ENCODE measurements around the gene INPP4A.

Gene INPP4A

DNA sequence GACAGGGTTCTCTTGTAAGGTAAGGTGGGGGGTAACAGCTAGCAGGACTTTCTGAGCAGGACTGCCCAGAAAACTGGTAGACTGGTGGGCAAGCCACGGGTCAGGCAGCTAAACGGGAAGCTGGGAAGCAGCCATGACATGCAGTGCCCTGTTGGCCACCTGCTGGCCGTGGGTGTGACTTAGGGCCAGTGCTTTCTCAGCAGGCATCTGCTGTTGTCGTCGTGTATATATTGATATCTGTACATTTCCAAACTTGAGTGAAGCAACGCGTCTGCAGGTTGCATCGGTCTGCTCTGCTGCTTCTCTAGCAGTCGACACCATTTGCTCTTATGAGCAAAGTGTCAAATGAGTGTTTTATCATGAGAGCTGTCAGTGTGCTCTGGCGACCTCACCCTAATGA lies 132.7 kb downstream of the INPP4A start:
- 0 out of 3 replicates have a peak, but pooled peaks have one; percentile 37 for ATAC-seq
- TF ChIP-seq CSDC2 (CRISPR knock-in tag; IDR thresholded peaks at IDR 0.05) (no peak), SNAI2 (CRISPR knock-in tag; IDR thresholded peaks at IDR 0.05) (no peak)

DNA sequence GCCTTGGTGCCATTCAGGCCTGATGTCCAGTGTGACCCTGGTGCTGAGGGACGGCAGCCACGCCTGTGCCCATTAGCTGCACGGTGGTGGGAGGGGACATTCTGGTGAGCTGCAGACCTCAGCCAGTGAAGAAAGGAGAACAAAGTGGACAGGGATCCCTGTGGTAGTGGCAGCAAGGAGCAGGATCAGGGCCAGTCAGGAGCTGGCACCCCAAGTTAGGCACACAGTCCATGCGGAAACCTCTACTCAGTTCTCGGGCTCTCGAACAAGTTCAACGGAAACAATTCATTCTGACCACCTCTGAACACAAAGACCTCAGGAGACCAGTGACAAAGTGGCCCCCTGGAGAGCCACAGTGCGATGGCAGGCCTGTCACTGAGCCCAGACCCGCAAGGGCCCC lies 133.6 kb downstream of the INPP4A start:
- TF ChIP-seq CSDC2 (CRISPR knock-in tag; IDR thresholded peaks at IDR 0.05) (no peak), SNAI2 (CRISPR knock-in tag; IDR thresholded peaks at IDR 0.05) (no peak), PPARA (CRISPR knock-in tag; IDR thresholded peaks at IDR 0.05; ENCODE audit: borderline replicate concordance) (no peak), ZNF8 (CRISPR knock-in tag; IDR thresholded peaks at IDR 0.05) (no peak), TOX (CRISPR knock-in tag; IDR thresholded peaks at IDR 0.05; ENCODE audit: borderline replicate concordance) (no peak), ARNTL (CRISPR knock-in tag; IDR thresholded peaks at IDR 0.05; ENCODE audit: borderline replicate concordance, low read depth) (no peak), ZNF565 (CRISPR knock-in tag; conservative IDR thresholded peaks at IDR 0.05; ENCODE audit: low read depth) (no peak), ISL1 (CRISPR knock-in tag; IDR thresholded peaks at IDR 0.05) (no peak), TCF4 (CRISPR knock-in tag; IDR thresholded peaks at IDR 0.05; ENCODE audit: borderline replicate concordance) (no peak)
- TF ChIP-seq, protein P1, sequence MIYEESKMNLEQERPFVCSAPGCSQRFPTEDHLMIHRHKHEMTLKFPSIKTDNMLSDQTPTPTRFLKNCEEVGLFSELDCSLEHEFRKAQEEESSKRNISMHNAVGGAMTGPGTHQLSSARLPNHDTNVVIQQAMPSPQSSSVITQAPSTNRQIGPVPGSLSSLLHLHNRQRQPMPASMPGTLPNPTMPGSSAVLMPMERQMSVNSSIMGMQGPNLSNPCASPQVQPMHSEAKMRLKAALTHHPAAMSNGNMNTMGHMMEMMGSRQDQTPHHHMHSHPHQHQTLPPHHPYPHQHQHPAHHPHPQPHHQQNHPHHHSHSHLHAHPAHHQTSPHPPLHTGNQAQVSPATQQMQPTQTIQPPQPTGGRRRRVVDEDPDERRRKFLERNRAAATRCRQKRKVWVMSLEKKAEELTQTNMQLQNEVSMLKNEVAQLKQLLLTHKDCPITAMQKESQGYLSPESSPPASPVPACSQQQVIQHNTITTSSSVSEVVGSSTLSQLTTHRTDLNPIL (CRISPR knock-in tag; IDR thresholded peaks at IDR 0.05; ENCODE audit: low read depth): no peak
- no peak for ATAC-seq

DNA sequence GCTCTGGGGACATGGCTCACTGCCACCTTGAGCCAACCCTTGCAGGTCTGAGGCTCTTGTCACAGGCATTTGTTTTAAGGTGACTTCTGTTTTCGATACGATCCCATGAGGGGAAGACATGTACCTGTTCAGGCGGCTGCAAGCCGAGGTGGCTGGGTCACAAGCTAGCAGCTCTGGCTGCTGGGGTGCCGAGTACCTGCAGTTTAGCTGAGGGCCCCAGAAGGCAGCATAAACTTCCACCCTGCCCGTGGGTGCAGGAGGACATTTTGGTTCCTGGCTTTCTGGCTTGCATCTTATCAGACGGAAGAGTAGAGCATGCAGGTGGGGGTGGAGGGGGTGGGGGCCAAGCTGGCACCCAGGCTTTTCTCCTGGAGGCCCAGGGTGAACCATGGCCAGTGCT lies 135.3 kb downstream of the INPP4A start:
- TF ChIP-seq TOX (CRISPR knock-in tag; IDR thresholded peaks at IDR 0.05; ENCODE audit: borderline replicate concordance) (no peak), RARB (CRISPR knock-in tag; IDR thresholded peaks at IDR 0.05) (no peak), ZNF8 (CRISPR knock-in tag; IDR thresholded peaks at IDR 0.05) (no peak), ARNTL (CRISPR knock-in tag; IDR thresholded peaks at IDR 0.05; ENCODE audit: borderline replicate concordance, low read depth) (no peak), ISL1 (CRISPR knock-in tag; IDR thresholded peaks at IDR 0.05) (no peak), BACH2 (CRISPR knock-in tag; IDR thresholded peaks at IDR 0.05; ENCODE audit: borderline replicate concordance) (no peak), CSDC2 (CRISPR knock-in tag; IDR thresholded peaks at IDR 0.05) (no peak), ZNF565 (CRISPR knock-in tag; conservative IDR thresholded peaks at IDR 0.05; ENCODE audit: low read depth) (no peak)
- TF ChIP-seq, protein P2, sequence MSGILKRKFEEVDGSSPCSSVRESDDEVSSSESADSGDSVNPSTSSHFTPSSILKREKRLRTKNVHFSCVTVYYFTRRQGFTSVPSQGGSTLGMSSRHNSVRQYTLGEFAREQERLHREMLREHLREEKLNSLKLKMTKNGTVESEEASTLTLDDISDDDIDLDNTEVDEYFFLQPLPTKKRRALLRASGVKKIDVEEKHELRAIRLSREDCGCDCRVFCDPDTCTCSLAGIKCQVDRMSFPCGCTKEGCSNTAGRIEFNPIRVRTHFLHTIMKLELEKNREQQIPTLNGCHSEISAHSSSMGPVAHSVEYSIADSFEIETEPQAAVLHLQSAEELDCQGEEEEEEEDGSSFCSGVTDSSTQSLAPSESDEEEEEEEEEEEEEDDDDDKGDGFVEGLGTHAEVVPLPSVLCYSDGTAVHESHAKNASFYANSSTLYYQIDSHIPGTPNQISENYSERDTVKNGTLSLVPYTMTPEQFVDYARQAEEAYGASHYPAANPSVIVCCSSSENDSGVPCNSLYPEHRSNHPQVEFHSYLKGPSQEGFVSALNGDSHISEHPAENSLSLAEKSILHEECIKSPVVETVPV (CRISPR knock-in tag; IDR thresholded peaks at IDR 0.05): no peak
- TF ChIP-seq, protein P1 (CRISPR knock-in tag; IDR thresholded peaks at IDR 0.05; ENCODE audit: low read depth): no peak
- no peak for ATAC-seq

DNA sequence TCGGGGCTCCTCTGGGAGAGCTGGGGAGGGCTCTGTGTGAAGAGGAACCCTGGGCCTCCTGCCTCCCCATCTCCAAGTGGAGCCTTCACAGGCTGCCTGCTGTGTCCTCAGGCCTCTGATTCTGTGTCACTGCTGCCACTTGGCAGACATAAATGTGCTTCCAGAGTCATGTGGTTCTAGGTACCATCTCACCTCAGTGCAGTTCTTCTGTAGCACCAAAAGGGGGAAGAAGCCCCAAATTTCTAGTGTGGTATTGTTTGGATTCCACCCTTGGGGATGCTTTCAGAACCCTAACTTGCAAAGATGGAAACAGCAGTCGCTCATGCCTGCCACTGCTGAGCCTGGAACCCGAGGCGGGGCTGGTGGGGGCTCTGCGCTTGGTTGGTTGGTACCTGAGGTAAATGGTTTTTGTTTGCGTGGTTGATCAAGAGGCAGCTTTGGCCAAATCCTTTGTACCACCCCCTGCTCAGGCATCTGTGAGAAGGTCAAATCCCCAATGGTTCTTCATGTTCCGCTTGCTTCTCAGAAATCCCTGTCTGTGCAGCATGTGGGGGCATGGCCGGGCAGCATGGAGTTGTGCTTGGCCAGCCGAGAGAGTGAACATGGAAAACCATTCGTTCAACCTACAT lies 136.1 kb downstream of the INPP4A start:
- ATAC-seq: no peak
- TF ChIP-seq, protein P3, sequence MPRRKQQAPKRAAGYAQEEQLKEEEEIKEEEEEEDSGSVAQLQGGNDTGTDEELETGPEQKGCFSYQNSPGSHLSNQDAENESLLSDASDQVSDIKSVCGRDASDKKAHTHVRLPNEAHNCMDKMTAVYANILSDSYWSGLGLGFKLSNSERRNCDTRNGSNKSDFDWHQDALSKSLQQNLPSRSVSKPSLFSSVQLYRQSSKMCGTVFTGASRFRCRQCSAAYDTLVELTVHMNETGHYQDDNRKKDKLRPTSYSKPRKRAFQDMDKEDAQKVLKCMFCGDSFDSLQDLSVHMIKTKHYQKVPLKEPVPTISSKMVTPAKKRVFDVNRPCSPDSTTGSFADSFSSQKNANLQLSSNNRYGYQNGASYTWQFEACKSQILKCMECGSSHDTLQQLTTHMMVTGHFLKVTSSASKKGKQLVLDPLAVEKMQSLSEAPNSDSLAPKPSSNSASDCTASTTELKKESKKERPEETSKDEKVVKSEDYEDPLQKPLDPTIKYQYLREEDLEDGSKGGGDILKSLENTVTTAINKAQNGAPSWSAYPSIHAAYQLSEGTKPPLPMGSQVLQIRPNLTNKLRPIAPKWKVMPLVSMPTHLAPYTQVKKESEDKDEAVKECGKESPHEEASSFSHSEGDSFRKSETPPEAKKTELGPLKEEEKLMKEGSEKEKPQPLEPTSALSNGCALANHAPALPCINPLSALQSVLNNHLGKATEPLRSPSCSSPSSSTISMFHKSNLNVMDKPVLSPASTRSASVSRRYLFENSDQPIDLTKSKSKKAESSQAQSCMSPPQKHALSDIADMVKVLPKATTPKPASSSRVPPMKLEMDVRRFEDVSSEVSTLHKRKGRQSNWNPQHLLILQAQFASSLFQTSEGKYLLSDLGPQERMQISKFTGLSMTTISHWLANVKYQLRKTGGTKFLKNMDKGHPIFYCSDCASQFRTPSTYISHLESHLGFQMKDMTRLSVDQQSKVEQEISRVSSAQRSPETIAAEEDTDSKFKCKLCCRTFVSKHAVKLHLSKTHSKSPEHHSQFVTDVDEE (CRISPR knock-in tag; IDR thresholded peaks at IDR 0.05): no peak
- TF ChIP-seq BACH2 (CRISPR knock-in tag; IDR thresholded peaks at IDR 0.05; ENCODE audit: borderline replicate concordance) (no peak), ZNF565 (CRISPR knock-in tag; conservative IDR thresholded peaks at IDR 0.05; ENCODE audit: low read depth) (no peak), ZFP30 (CRISPR knock-in tag; IDR thresholded peaks at IDR 0.05) (no peak), GLIS3 (CRISPR knock-in tag; IDR thresholded peaks at IDR 0.05) (no peak), ZNF70 (CRISPR knock-in tag; IDR thresholded peaks at IDR 0.05) (no peak), PPARA (CRISPR knock-in tag; IDR thresholded peaks at IDR 0.05; ENCODE audit: borderline replicate concordance) (no peak), TCF4 (CRISPR knock-in tag; IDR thresholded peaks at IDR 0.05; ENCODE audit: borderline replicate concordance) (no peak), ISL1 (CRISPR knock-in tag; IDR thresholded peaks at IDR 0.05) (no peak), ZNF8 (CRISPR knock-in tag; IDR thresholded peaks at IDR 0.05) (no peak), ZC3H10 (CRISPR knock-in tag; IDR thresholded peaks at IDR 0.05) (no peak), CSDC2 (CRISPR knock-in tag; IDR thresholded peaks at IDR 0.05) (no peak), ESRRG (CRISPR knock-in tag; IDR thresholded peaks at IDR 0.05) (no peak), ARNTL (CRISPR knock-in tag; IDR thresholded peaks at IDR 0.05; ENCODE audit: borderline replicate concordance, low read depth) (no peak)
- TF ChIP-seq, protein P1 (CRISPR knock-in tag; IDR thresholded peaks at IDR 0.05; ENCODE audit: low read depth): no peak

Data from SK-N-SH treated with all-trans-retinoic acid at 6 μM for 48 hours (cell line).